Subcutaneous abdominal adipose tissue (tissue), 5 donors: ENCODE measurements around the gene LRRC3C.

Source experiments
- H3K27ac ChIP-seq: one replicate; pipeline ENCODE4 v1.7.0; 2013; ENCODE audit warnings: low read depth, mild to moderate bottlenecking, inconsistent platforms, low read length, moderate library complexity
- H3K27me3 ChIP-seq, 5 donors: one replicate each; pipeline ENCODE4 v1.7.0; 2013; ENCODE audit warnings: low read length in 5 of 5, inconsistent platforms in 1 of 5; ENCODE audit not compliant: control insufficient read depth in 5 of 5, insufficient read depth in 4 of 5
- H3K36me3 ChIP-seq, 5 donors: one replicate each; pipeline ENCODE4 v1.7.0; 2013; ENCODE audit warnings: low read length in 5 of 5; ENCODE audit not compliant: control insufficient read depth in 5 of 5, insufficient read depth in 5 of 5
- H3K4me1 ChIP-seq, 5 donors: one replicate each; pipeline ENCODE4 v1.7.0; 2013; ENCODE audit warnings: low read length in 5 of 5, mild to moderate bottlenecking in 3 of 5, moderate library complexity in 1 of 5; ENCODE audit not compliant: control insufficient read depth in 5 of 5, insufficient read depth in 5 of 5
- H3K4me3 ChIP-seq, 5 donors: one replicate each; pipeline ENCODE4 v1.7.0; 2013; ENCODE audit warnings: low read length in 5 of 5, low read depth in 1 of 5
- H3K9ac ChIP-seq, 5 donors: one replicate each; pipeline ENCODE4 v1.7.0; 2013; ENCODE audit warnings: low read length in 5 of 5, mild to moderate bottlenecking in 4 of 5, moderate library complexity in 3 of 5
- H3K9me3 ChIP-seq, 5 donors: one replicate each; pipeline ENCODE4 v1.7.0; 2013; ENCODE audit warnings: low read length in 5 of 5; ENCODE audit not compliant: control insufficient read depth in 5 of 5
- donor health status: healthy.
- donor health status: healthy.
- donor health status: healthy.
- donor health status: healthy.
- donor health status: healthy.

The LRRC3C gene

DNA sequence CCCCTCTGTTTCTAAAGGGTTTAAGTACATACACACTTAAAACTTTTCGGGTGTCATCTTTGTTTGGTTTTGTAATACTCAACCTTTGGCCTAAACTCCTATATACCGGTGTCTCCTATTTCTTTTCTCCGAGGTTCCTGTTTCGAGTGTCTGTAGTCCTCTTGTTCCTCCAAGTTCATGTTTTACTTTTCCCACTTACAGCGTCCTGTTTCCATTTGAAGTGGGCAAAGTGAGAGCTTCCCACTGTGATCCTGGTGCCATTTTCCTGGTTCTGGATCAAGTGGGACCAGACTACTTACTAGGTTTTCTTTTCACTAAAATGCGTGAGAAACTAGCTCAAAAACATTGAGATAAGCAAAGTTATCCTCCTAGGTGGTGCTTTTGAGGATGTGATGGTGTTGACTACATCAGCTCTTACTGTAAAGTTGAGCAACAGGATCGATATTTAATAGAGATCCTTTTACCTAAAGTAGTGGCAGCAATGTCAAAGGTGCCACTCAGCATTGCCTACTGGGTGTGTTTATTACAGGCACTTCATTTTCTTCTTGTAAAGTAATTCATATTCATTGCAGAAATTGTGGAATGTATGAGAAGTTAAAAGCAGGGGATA, 54.3 kb downstream of the LRRC3C start:
- Histone ChIP-seq H3K4me3 (peak overlapping the region; percentile 92 to 98 (median 97)), H3K4me1 (peaks cover 3 to 35% (median 26%) of the 10 kb centered on the region in 5 donors), H3K27ac (peak overlapping the region; percentile 90), H3K9ac (peak overlapping the region; percentile 57 to 100 (median 100)), H3K27me3 (peaks cover 0 to under 1% (median 0%) of the 10 kb centered on the region in 5 donors), H3K36me3 (peaks cover 5 to 32% (median 30%) of the 10 kb centered on the region in 5 donors), H3K9me3 (no peaks in the 10 kb centered on the region)

- no peaks in the 10 kb centered on the region for H3K4me1 ChIP-seq
- no peaks in the 10 kb centered on the region for H3K9me3 ChIP-seq
- no peak overlapping the region for H3K9ac ChIP-seq
- no peak overlapping the region for H3K27ac ChIP-seq
- peaks cover 17 to 95% (median 93%) of the 10 kb centered on the region in 5 donors for H3K36me3 ChIP-seq
- H3K4me3 ChIP-seq: no peak overlapping the region
- H3K27me3 ChIP-seq: no peaks in the 10 kb centered on the region
Observed at GRCh38 chr17:39988206-39988810, 60.8 kb downstream of the LRRC3C start.

DNA sequence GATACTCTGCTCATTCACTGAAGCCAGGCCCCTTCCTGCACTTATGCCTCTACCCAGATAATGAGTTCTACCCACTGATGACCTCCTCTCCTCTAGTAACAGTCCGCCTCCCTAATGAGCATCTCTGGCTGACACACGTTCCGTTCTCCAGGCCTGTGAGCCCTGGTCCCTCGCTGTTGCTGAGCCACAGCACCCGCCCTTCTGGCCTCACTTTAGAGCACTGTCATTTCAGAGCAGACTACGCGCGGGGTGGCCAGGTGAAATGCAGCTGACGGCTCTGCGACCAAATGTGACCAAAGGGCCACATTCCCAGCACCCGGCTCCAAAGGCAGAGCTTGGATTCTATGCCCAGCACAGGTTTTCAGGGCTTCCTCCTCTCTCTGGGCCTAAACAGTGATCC, 66.9 kb downstream of the LRRC3C start:
- Histone ChIP-seq H3K9ac (no peak overlapping the region), H3K4me3 (no peak overlapping the region), H3K9me3 (no peaks in the 10 kb centered on the region), H3K36me3 (peaks cover 4 to 88% (median 84%) of the 10 kb centered on the region in 5 donors), H3K4me1 (peaks cover 0 to 15% (median 13%) of the 10 kb centered on the region in 5 donors), H3K27me3 (no peaks in the 10 kb centered on the region), H3K27ac (no peak overlapping the region)
